HG02678 (cell line): ENCODE results near the gene FCGR3A.
"Not testable (repeated sequence)": the region's sequence is repeated elsewhere in the genome, so short reads cannot be mapped to it uniquely, and the experiment has no call there.

Experiments
- ATAC-seq: cut with Tn5 transposase; IDR thresholded peaks from one replicate; pipeline ENCODE4 v1.9.1; 2021; ENCODE audit warnings: mild to moderate bottlenecking, moderate library complexity; ENCODE audit not compliant: unreplicated experiment

The FCGR3A gene

GRCh38 chr1:161549652-161550051 lies at the start of gene FCGR3A:
TSS of gene FCGR3A (minus strand) at chr1:161549818. CDS start at chr1:161549736, 82 bp downstream.
- no peak for ATAC-seq

- not testable (repeated sequence) for ATAC-seq
Measured at GRCh38 chr1:161597077-161597476, 47.5 kb upstream of the FCGR3A start.

GRCh38 chr1:161595583-161595982 lies 46.0 kb upstream of the FCGR3A start:
- ATAC-seq: not testable (repeated sequence)

GRCh38 chr1:161595173-161595572 lies 45.6 kb upstream of the FCGR3A start:
- not testable (repeated sequence) for ATAC-seq

GRCh38 chr1:161594269-161594984 lies 44.8 kb upstream of the FCGR3A start:
- ATAC-seq: not testable (repeated sequence)

- ATAC-seq: not testable (repeated sequence)
Measured at GRCh38 chr1:161593092-161593755, 43.6 kb upstream of the FCGR3A start.

GRCh38 chr1:161592586-161592985 lies 43.0 kb upstream of the FCGR3A start:
- not testable (repeated sequence) for ATAC-seq

- ATAC-seq: not testable (repeated sequence)
Measured at GRCh38 chr1:161589920-161590319, 40.3 kb upstream of the FCGR3A start.

- ATAC-seq: not testable (repeated sequence)
Measured at GRCh38 chr1:161589365-161589764, 39.7 kb upstream of the FCGR3A start.

GRCh38 chr1:161588596-161588995 lies 39.0 kb upstream of the FCGR3A start:
- ATAC-seq: not testable (repeated sequence)

- ATAC-seq: not testable (repeated sequence)
Measured at GRCh38 chr1:161582882-161583281, 33.3 kb upstream of the FCGR3A start.

GRCh38 chr1:161580879-161581537 lies 31.4 kb upstream of the FCGR3A start:
- peak; percentile 76 for ATAC-seq

GRCh38 chr1:161579856-161580507 lies 30.4 kb upstream of the FCGR3A start:
- not testable (repeated sequence) for ATAC-seq

GRCh38 chr1:161576676-161577075 lies 27.1 kb upstream of the FCGR3A start:
- ATAC-seq: not testable (repeated sequence)

- not testable (repeated sequence) for ATAC-seq
Measured at GRCh38 chr1:161571703-161572102, 22.1 kb upstream of the FCGR3A start.

GRCh38 chr1:161566602-161566960 lies 17.0 kb upstream of the FCGR3A start:
- not testable (repeated sequence) for ATAC-seq

- not testable (repeated sequence) for ATAC-seq
Measured at GRCh38 chr1:161563522-161563921, 13.9 kb upstream of the FCGR3A start.

- ATAC-seq: not testable (repeated sequence)
Measured at GRCh38 chr1:161562441-161562840, 12.8 kb upstream of the FCGR3A start.

- not testable (repeated sequence) for ATAC-seq
Measured at GRCh38 chr1:161560960-161561715, 11.5 kb upstream of the FCGR3A start.
